ENCODE data around the gene CEP162.
"Not testable (repeated sequence)": the region's sequence is repeated elsewhere in the genome, so short reads cannot be mapped to it uniquely, and the experiment has no call there.

The CEP162 gene

DNA sequence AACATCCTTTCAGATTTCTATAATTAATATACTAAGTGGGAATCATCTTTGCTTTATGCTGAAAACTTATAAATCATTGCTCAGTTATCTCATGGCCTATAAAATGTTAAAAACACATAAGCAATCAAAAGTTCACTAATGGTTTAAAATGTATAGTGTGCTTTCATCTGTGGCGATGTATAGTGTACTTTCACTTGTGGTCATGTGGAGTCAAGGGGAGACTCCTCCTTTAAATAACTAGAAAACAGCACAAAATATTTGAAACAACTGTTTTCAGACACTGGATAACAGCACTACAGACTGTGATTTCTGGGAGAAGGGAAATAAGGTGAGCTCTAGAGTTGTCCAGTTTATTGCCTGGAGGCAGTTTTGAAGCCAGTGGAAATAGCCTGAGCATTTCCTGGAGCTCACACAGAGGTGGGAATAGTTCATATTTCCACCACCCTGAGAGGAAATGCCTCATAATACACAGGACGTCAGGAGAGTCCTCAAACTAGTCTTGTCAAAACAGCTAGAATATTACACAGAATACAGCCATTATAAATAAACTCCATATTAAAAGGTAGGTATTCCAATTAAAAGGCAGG is 89.4 kb downstream of the CEP162 start:
- DNase-seq, result no peak

DNA sequence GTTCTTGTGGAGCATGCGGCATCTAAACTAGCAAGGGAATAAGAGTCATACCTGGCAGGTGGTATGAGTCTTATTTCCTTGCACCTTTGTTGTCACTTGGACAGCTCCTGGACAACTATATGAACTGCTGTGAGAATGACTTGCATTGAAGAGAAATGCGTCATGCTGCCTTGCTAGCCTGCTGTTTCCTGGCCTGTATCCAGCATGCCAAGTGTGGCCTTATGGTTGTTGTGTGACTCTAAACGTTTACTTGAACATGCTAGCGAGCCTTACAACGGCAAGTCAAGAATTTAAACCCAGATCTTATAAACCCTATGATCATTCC is 90.4 kb downstream of the CEP162 start:
- peak; percentile 77 for DNase-seq

DNA sequence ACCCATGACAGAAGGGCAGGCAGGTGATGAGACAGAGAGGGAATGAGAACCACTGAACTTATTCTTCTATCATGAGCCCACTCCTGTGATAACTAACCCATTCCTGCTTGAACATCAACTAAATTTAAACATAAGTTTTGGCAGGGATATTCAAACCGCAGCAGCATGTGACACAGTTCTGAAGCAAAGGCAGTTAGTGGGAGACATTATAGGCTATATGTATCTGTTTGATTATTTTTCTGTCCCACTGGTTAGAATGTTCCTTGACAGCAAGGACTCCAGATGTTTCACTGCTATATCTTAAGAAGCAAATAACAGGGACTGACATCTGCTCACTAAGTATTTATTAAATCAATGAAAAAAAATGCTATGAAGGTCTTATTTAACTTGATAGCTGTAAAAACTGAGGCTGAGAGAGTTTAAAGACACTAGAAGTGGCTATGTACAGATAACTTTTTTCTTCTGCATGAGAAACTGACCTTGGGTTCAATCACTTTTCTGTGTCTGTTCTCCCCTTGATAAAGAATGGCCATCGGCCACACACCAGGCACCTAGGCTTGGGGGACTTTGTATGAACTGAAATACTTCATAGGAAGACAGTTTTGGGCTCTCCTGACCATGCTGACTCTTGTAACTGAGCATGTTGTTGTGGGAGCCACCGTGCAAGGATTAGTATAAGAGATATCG is 90.9 kb downstream of the CEP162 start:
- DNase-seq, result no peak

DNA sequence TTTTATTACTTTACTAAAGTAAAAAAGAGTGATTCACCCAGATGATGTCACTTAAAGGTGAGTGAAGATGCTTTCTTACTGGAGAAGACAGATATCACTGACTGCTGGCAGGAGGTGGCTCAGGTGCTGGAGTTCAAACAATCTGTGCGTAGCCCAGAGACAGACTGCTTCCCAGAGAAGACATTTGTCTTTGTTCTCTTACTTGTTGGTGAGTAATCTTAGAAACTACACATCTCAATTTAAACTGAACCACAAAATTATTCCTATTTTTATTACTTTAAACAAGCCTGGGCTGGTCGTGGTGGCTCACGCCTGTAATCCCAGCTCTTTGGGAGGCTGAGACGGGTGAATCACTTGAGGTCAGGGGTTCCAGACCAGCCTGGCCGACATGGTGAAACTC is 92.2 kb downstream of the CEP162 start:
- no peak for DNase-seq

DNA sequence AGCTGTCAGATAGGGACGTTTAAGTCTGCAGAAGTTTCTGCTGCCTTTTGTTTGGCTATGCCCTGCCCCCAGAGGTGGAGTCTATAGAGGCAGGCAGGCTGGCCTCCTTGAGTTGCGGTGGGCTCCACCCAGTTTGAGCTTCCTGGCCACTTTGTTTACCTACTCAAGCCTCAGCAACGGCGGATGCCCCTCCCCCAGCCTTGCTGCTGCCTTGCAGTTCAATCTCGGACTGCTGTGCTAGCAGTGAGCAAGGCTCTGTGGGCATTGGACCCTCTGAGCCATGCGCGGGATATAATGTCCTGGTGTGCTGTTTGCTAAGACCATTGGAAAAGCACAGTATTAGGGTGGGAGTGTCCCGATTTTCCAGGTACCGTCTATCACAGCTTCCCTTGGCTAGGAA is 94.1 kb downstream of the CEP162 start:
- DNase-seq, result not testable (repeated sequence)

DNA sequence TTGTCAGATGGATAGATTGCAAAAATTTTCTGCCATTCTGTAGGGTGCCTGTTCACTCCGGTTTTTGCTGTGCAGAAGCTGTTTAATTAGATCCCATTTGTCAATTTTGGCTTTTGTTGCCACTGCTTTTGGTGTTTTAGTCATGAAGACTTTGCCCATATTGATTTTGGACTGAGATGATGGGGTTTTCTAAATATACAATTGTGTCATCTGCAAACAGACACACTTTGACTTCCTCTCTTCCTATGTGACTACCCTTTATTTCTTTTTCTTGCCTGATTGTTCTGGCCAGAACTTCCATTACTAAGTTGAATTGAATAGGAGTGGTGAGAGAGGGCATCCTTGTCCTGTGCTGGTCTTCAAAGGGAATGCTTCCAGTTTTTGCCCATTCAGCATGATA is 97.9 kb downstream of the CEP162 start:
- not testable (repeated sequence) for DNase-seq

DNA sequence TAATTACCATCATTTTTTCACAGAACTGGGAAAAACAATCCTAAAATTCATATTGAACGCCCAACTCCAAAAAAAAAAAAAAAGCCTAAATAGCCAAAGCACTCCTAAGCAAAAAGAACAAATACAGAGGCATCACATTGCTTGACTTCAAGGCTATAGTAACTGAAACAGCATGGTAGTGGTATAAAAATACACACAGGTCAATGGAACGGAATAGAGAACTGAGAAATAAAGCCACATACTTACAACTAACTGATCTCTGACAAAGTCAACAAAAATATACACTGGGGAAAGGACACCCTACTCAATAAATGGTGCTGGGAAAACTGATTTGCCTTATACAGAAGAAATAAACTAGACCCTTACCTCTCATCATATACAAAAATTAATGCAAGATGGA is 104.3 kb downstream of the CEP162 start:
- DNase-seq, result no peak

DNA sequence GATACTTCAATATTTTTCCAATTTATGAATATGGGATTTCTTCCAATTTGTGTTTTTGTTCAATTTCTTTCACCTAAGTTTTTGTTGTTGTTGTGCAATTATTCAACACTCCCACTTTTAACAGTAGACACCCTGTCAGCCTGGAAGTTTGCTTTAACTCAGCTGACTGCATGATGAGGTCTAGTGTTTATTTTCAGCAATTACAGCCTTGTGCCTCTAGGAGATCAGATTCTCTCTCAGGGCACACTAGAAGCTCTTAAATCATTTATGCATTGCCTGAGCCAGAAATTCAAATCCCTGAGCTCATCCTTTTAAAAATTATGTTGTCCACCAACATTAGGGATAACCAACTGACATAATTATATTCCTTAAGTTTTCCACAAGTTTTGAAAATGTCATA is 108.2 kb downstream of the CEP162 start:
- no peak for DNase-seq

DNA sequence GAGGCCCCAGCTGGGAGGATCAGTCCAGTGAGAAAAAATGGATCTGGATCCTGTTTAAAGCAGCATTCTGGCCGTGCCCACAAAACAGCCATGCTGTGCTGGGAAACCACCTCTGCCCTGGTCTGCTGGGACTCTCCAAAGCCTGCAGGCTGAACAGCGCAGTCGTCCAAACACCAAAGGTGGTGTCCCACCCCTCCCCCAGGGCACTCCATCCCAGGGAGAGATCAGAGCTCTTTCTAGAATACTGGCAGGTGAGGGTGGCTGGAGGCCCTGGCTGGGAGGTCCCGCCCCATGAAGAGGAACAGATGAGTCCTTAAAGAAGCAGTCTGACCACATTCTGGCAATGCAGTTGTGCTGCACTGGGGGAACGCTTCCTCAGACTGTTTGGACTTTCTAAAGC is 109.3 kb downstream of the CEP162 start:
- DNase-seq, result no peak

DNA sequence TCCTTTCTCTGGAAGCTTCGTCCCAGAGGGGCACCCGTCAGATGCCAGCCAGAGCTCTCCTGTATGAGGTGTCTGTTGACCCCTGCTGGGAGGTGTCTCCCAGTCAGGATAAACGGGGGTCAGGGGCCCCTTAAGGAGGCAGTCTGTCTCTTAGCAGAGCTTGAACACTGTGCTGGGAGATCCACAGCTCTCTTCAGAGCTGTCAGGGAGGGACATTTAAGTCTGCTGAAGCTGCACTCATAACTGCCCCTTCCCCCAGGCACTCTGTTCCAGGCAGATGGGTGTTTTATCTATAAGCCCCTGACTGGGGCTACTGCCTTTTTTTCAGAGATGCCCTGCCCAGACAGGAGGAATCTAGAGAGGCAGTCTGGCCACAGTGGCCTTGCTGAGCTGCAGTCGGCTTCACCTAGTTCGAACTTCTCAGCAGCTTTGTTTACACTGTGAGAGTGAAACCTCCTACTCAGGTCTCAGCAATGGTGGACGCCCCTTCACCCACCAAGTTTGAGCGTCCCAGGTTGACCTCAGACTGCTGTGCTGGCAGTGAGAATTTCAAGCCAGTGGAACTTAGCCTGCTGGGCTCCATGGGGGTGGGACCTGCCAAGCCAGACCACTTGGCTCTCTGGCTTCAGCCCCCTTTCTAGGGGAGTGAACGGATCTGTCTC is 112.4 kb downstream of the CEP162 start:
- not testable (repeated sequence) for DNase-seq

DNA sequence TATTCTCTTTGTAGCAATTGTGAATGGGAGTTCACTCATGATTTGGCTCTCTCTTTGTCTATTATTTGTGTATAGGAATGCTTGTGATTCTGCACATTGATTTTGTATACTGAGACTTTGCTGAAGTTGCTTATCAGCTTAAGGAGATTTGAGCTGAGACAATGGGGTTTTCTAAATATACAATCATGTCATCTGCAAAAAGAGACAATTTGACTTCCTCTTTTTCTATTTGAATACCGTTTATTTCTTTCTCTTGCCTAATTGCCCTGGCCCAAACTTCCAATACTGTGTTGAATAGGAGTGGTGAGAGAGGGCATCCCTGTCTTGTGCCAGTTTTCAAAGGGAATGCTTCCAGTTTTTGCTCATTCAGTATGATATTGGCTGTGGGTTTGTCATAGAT is 116.1 kb downstream of the CEP162 start:
- not testable (repeated sequence) for DNase-seq

DNA sequence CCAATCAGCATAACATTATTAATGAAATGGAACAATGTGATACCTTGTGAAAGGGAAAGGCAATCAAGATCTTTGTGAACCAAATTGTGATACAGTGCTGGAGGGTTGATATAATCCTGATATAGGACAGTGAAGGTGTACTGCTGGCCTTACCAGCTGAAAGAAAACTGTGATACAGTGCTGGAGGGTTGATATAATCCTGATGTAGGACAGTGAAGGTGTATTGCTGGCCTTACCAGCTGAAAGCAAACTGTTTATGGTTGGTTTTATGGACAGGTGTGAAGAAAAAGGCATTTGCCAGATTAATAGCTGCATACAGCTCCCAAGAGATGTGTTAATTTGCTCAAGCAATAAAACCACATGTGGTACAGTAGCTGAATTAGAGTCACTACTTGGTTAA is 119.9 kb downstream of the CEP162 start:
- peak; percentile 62 for DNase-seq

DNA sequence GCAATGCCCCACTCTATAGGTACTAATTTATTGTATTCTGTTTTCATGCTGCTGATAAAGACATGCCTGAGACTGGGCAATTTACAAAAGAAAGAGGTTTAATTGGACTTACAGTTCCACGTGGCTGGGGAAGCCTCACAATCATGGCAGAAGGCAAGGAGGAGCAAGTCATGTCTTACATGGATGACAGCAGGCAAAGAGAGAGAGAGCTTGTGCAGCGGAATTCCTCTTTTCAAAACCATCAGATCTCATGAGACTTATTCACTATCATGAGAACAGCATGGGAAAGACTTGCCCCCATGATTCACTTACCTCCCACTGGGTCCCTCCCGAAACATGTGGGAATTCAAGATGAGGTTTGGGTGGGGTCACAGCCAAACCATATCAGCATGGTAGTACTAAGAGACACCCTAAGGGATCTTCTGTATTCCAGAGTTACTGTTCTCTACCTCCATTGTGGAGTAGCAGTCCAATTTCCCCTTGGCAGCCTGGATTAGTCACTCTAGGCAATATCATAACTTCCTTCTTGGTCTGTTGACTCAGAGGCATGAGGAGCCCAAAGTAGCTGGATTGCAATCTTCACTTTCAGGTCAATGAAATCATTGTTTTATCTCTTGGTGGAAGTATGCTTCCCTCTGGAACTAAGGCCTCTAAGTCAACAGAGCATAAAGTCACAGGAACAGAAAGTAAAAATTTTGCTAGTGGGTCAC is 122.1 kb downstream of the CEP162 start:
- DNase-seq, result not testable (repeated sequence)

DNA sequence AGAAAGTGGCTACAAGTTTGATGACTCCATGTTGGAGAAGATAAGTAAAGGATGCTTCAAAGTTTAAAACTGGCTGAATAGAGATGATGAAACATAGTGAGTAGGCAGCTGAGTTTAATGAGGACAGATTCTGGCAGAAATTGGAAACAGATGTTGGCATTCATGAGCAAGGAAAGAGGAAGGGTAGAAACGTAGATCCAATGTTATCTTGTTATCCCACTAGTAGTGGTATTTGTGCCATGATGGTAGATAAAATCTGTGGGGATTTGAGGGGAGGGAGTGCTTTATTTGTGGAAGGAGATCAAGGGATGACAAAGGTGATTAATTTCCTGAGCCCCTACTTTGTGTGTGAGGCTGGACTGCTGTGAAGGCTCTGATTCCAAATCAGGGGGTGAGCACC is 124.4 kb downstream of the CEP162 start:
- DNase-seq, result no peak

DNA sequence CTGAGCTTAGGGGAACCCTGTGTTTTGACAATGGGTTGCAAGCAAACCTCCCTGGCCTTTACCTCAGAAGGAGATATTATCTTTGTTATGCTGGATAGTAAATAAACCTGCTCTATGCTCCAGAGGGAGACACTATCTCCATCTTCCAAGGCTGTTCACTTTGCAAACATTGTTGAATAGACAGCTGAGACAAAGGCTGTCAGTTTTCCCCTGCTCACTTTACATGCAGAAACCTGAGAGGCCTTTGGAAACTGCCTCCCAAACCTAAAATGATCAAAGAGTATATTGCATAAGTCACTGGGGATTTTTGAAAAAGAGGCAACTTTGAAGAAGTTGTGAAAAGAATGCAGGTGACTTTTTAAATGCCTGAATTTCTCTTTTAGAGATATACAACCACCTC is 132.3 kb downstream of the CEP162 start:
- DNase-seq, result no peak

DNA sequence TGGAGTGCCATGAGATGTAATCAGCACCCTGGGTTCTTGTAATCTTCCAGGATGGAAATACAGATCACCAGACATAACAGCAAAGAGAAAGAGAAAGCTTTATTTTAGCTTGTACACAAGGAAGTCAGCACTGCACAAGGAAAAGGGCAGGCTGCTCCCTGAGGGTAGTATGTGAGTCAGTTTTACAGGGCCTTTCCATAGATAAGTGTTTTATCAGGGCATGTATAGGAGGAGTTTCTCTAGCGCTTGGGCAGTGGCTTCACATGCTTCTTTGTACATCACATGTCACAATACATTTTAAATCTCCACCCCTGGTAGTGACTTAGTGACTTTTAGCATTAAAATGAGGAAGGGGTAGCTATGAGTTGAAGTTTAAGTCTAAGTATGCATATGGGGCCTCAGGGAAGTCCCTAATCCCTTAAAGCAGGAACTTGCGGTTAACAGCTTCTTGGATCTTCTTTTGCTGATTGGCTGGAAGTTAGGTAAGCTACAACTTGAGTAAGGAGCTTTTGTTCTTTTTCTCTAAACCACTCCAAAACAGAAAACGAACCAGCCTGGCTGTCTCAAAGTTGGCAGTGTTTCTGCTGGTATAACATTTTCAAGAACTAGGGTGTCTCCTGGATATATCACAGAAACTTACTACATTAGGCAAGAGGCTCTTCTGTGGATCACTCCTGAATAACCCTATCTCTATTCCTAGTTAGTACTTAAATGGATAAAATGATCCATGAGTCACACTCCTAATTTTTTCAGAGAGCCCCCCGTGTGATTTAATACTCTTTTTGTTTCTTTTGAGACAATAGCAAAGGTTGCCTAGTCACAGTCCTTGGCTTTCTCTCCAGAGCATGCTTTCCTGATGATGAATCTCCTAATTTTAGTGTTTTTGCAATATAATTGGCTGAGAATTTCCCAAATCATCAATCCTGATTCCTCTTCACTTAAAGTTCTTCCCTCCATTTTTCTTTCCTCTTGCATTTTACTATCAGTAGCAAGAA is 133.7 kb downstream of the CEP162 start:
- no peak for DNase-seq

DNA sequence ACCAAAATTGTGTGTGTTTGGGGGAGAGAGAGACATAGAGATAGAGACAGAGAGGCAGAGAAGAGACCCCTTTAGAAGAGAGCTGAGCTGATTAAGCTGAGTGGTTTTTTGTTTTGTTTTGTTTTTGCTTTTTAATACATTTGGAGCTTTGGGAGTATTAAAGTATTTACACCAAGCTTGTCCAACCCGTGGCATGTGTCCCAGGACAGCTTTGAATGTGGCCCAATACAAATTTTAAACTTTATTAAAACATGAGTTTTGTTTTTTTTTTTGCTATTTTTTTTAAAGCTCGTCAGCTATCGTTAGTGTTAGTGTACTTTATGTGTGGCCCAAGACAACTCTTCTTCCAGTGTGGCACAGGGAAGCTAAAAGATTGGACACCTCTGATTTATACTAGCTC is 137.9 kb downstream of the CEP162 start:
- no peak for DNase-seq

DNA sequence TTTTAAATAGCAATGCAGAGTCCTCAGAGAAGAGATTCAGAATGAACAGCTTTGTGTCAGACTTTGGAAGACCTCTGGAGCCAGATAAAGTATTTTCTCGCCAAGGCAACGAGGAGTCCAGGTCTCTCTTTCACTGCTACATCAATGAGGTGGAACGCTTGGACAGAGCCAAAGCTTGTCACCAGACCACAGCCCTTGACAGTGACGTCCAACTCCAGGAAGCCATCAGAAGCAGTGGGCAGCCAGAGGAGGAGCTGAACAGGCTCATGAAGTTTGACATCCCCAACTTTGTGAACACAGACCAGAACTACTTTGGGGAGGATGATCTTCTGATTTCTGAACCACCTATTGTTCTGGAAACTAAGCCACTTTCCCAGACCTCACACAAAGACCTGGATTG is 138.4 kb downstream of the CEP162 start:
- DNase-seq, result no peak

DNA sequence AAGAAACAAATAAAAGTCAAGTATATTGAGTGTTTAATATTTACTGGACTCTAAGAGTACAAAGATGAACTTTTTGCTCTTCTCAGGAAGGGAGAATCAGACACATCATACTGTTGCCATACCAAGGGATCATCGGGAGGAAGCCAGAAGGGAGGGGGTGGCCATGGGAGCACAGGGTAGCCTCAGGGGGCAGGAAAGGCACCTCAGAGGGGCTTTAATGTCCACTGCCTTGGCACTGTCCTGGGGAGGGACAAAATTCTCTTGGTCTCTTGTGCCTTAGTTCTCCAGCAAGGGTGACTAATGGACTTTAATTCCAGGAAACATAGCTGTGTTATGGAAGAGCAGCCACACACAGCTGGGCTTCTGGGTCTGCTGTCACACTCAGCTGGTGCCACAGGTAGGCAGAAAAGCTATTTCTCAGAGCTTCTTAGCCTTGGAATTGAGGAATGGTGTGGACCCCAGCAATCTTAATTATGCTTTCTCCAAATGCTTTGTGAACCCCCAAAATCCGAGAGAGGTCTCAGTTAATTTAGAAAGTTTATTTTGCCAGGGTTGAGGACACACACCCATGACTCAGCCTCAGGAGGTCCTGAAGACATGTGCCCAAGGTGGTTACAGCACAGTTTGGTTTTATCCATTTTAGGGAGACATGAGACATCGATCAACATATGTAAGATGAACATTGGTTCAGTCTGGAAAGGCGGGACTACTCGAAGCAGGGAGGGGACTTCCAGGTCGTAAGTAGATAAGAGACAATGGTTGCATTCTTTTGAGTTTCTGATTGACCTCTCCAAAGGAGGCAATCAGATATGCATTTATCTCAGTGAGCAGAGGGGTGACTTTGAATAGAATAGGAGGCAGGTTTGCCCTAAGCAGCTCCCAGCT is 140.7 kb downstream of the CEP162 start:
- no peak for DNase-seq

DNA sequence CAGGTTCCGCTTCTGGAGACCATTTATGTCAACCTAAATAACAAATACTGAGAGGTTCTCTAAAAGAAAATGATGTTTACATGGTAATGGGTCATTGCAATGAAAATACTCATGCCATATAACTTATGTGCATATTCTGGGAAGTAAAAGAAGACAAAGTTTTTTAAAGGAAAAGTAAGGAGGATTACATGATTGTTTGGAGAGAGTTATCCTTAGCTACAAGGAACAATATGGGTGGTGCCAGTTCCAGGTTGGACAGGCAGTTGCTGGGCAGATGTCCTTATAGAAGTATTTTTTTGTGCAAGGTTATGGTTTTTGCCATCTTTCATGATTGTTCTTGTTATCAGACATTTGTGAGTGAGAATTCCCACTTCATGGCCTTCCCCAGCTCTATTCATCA is 141.4 kb downstream of the CEP162 start:
- DNase-seq, result no peak

DNA sequence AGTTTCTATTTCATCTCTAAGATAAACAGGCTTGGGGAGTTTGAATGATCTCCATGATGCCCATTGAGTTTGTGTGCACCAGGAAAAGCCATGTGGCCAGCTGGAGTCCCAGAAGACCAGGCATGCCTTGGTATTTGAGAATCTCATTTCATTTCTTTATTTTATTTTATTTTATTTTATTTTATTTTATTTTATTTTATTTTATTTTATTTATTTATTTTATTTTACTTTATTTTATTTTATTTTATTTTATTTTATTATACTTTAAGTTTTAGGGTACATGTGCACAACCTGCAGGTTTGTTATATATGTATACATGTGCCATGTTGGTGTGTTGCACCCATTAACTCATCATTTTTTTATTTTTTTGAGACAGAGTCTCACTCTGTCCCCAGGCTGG is 142.7 kb downstream of the CEP162 start:
- not testable (repeated sequence) for DNase-seq
